ENCODE results near the gene TMED7. TPM values are rescaled to one million over a fixed set of nuclear protein-coding genes. Genes with fewer than 3 reads are reported as not detected.

Gene TMED7
- total and polyA plus RNA-seq, 2 of the 8 experiments (the other 6 are each of a cell fraction or from before 2014, with no cell fraction given) = 43.8 to 75.2 TPM

- Histone ChIP-seq H3K4ac (replicated peaks; ENCODE audit: insufficient read length, low read depth, low read length) (no peak overlapping the region), H3K79me1 (ENCODE audit: low read depth, low read length) (no peaks in the 10 kb centered on the region)
- 80% methylated on average over 1 of the region's 1 CpG; no CpG with 5 or more reads in 1 of the 2 experiments for WGBS, 2 experiments (ENCODE audit: extremely low coverage in 1 of 2, insufficient coverage in 1 of 2, insufficient read length in 1 of 2, insufficient replicate concordance in 2 of 2, low coverage in 1 of 2, low lambda C conversion rate in 2 of 2, missing lambda C conversion rate in 1 of 2)
Measured at GRCh38 chr5:115629903-115630302, 4.1 kb upstream of the TMED7 start.

More at GRCh38 chr5:115629903-115630302, 4.1 kb upstream of the TMED7 start:
- Histone ChIP-seq H3K79me2 (ENCODE audit: control insufficient read depth in 1 of 2, insufficient read depth in 2 of 2, low read length in 2 of 2) (peaks cover 0 to 18% of the 10 kb centered on the region in 2 experiments; a peak in 3 of 4 replicates), H2BK5ac (ENCODE audit: low read depth, low read length) (no peak overlapping the region), H2BK120ac (replicated peaks; ENCODE audit: low read depth, low read length) (no peak overlapping the region), H2BK20ac (ENCODE audit: low read length) (no peak overlapping the region), H3K9ac (replicated peaks in 1 of 4; ENCODE audit: extremely low read depth in 1 of 4, low read depth in 3 of 4, low read length in 3 of 4) (no peak overlapping the region), H3K27ac (ENCODE audit: low read depth, low read length) (no peak overlapping the region), H2AK5ac (ENCODE audit: low read depth, low read length) (no peak overlapping the region), H3K4me3 (ENCODE audit: extremely low read depth in 1 of 4, insufficient read depth in 2 of 4, low read depth in 3 of 4, low read length in 4 of 4) (no peak overlapping the region), H3K23ac (ENCODE audit: insufficient read length) (no peak overlapping the region), H3K23me2 (ENCODE audit: low read depth, low read length) (peaks cover under 1% of the 10 kb centered on the region; the same call in 1 of the 2 replicates), H2AFZ (ENCODE audit: low read length) (no peak overlapping the region), H4K5ac (ENCODE audit: insufficient read length, low read depth, low read length) (no peak overlapping the region), H3K56ac (replicated peaks; ENCODE audit: insufficient read length, low read depth, low read length) (no peak overlapping the region), H3K4me1 (replicated peaks in 1 of 4; ENCODE audit: control insufficient read depth in 3 of 4, insufficient read depth in 4 of 4, low read length in 3 of 4) (peaks cover 0 to 4% (median 1%) of the 10 kb centered on the region in 4 experiments; a peak in 4 of 7 replicates), H4K91ac (replicated peaks; ENCODE audit: insufficient read length, low read length) (no peak overlapping the region), H4K8ac (ENCODE audit: extremely low read depth, insufficient read depth, low read length) (no peak overlapping the region), H3K36me3 (ENCODE audit: control insufficient read depth in 2 of 4, insufficient read depth in 4 of 4, low read length in 3 of 4) (no peaks in the 10 kb centered on the region), H3K4me2 (ENCODE audit: insufficient read depth in 1 of 2, low read depth in 2 of 2, low read length in 2 of 2) (no peak overlapping the region), H3K9me3 (ENCODE audit: insufficient read depth in 2 of 2, low read depth in 1 of 2, low read length in 1 of 2) (no peaks in the 10 kb centered on the region), H2BK12ac (ENCODE audit: low read depth, low read length) (no peak overlapping the region), H3K14ac (ENCODE audit: insufficient read length) (no peak overlapping the region), H2BK15ac (ENCODE audit: low read length) (no peak overlapping the region), H3K27me3 (replicated peaks in 1 of 4; ENCODE audit: control insufficient read depth in 3 of 4, extremely low read depth in 1 of 4, insufficient read depth in 3 of 4, low read length in 3 of 4) (no peaks in the 10 kb centered on the region), H3K18ac (ENCODE audit: extremely low read depth, low read length) (no peak overlapping the region), H4K20me1 (replicated peaks in 1 of 2; ENCODE audit: control insufficient read depth in 1 of 2, insufficient read depth in 2 of 2, low read length in 2 of 2) (no peaks in the 10 kb centered on the region)
- CTCF ChIA-PET (ENCODE audit: partially characterized antibody) = interaction anchor here (0.6 to 2.2 kb wide), 10 partner anchors 11 to 438 kb away, joined by 3 to 7 read pairs (median 4); no protein-coding TSS in a partner anchor
- POLR2A ChIA-PET (ENCODE audit: partially characterized antibody) = interaction anchor here (2.1 kb wide), 1 partner anchor 85 kb away, joined by 5 read pairs; the partner anchor contains the start of gene FEM1C
- DNase-seq (ENCODE audit: low read depth in 1 of 2, low spot score in 2 of 2) = no peak
- FAIRE-seq = no peak
- no peak for TF ChIP-seq HDAC2 (IDR thresholded peaks at IDR 0.05; ENCODE audit: borderline replicate concordance in 1 of 2, low read depth in 2 of 2, low read length in 2 of 2)
